DOHH2 (cell line): ENCODE measurements around the gene TRAPPC14.

Experiments
- EZH2phosphoT487 ChIP-seq: fragments of 200-600 bp; sonication (generic); IDR thresholded peaks from 2 replicates; pipeline ENCODE4 v1.6.1; 2017; ENCODE audit warnings: borderline replicate concordance, mild to moderate bottlenecking, antibody characterized with exemption, low read length, moderate library complexity, mixed read lengths
- TF ChIP-seq, protein P1 (sequence below): fragments of 200-600 bp; sonication (generic); IDR thresholded peaks from one replicate; pipeline ENCODE4 v1.5.1; 2014; ENCODE audit warnings: antibody characterized with exemption, mild to moderate bottlenecking, low read depth, low read length; ENCODE audit not compliant: poor library complexity, severe bottlenecking

- TF ChIP-seq, protein P1, sequence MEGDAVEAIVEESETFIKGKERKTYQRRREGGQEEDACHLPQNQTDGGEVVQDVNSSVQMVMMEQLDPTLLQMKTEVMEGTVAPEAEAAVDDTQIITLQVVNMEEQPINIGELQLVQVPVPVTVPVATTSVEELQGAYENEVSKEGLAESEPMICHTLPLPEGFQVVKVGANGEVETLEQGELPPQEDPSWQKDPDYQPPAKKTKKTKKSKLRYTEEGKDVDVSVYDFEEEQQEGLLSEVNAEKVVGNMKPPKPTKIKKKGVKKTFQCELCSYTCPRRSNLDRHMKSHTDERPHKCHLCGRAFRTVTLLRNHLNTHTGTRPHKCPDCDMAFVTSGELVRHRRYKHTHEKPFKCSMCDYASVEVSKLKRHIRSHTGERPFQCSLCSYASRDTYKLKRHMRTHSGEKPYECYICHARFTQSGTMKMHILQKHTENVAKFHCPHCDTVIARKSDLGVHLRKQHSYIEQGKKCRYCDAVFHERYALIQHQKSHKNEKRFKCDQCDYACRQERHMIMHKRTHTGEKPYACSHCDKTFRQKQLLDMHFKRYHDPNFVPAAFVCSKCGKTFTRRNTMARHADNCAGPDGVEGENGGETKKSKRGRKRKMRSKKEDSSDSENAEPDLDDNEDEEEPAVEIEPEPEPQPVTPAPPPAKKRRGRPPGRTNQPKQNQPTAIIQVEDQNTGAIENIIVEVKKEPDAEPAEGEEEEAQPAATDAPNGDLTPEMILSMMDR, result no peak
- TF ChIP-seq EZH2phosphoT487, result no peak
Observed at GRCh38 chr7:100156331-100157068, 2.0 kb downstream of the TRAPPC14 start.
